Gastroesophageal sphincter (tissue), 4 donors: ENCODE results near the gene NLRP5. TPM values are rescaled to one million over a fixed set of nuclear protein-coding genes. Genes with fewer than 3 reads are reported as not detected.

Source experiments
- ATAC-seq: fragments of 150-250 bp; one replicate; pipeline ENCODE4 v1.9.1; 2016; ENCODE audit warnings: mild to moderate bottlenecking, moderate library complexity
- H3K27ac ChIP-seq, 4 donors: fragments of 200-600 bp; sonication (generic) in 3 of 4; 1 replicate in 3 of 4; 2 replicates in 1 of 4; pipeline ENCODE4 v1.5.1; 2016 to 2019
- H3K27me3 ChIP-seq: fragments of 200-600 bp; sonication (generic); one replicate; pipeline ENCODE4 v1.5.1; 2019
- H3K36me3 ChIP-seq, 2 donors: fragments of 200-600 bp; sonication (generic); one replicate each; pipeline ENCODE4 v1.5.1; 2019; ENCODE audit warnings: control low read depth in 1 of 2
- H3K4me1 ChIP-seq, 3 donors: fragments of 200-600 bp; sonication (generic); 1 replicate in 2 of 3; 2 replicates in 1 of 3; pipeline ENCODE4 v1.5.1; 2016 to 2019; ENCODE audit warnings: control low read depth in 2 of 3
- H3K4me3 ChIP-seq, 2 donors: fragments of 200-600 bp; sonication (generic); one replicate each; pipeline ENCODE4 v1.5.1; 2019; ENCODE audit warnings: mild to moderate bottlenecking in 1 of 2, moderate library complexity in 1 of 2
- H3K9me3 ChIP-seq, 3 donors: fragments of 200-600 bp; sonication (generic); one replicate each; pipeline ENCODE4 v1.5.1; 2017 to 2019; ENCODE audit warnings: control low read depth in 2 of 3
- EP300 ChIP-seq: sonication (generic); formaldehyde crosslinking; IDR thresholded peaks from one replicate; pipeline ENCODE4 v1.6.1; 2017; ENCODE audit warnings: antibody characterized with exemption, mild to moderate bottlenecking
- POLR2A ChIP-seq, 2 donors: fragments of 450-650 bp; IDR thresholded peaks; one replicate each; pipeline ENCODE4 v1.6.1; 2017; ENCODE audit warnings: antibody characterized with exemption in 2 of 2, mild to moderate bottlenecking in 2 of 2, moderate library complexity in 1 of 2
- POLR2AphosphoS5 ChIP-seq: sonication (generic); formaldehyde crosslinking; IDR thresholded peaks from one replicate; pipeline ENCODE4 v1.6.1; 2017; ENCODE audit warnings: antibody characterized with exemption
- WGBS, 2 donors: methylation state at CpG; one replicate each; pipeline ENCODE4 v1.1.5; 2018; ENCODE audit warnings: low coverage in 1 of 2; 5-methylcytosine and 5-hydroxymethylcytosine counted together
- total RNA-seq, 4 donors: library from RNA; depleted of rRNA; stranded (reverse); fragments of >200 nt; gene quantifications; one replicate each; pipeline ENCODE4 v1.1.0, GENCODE V29; 2016
- TF ChIP-seq, protein P1 (sequence below), 4 experiments: fragments of 200-600 bp in 2 of 4; fragments of 450-650 bp in 2 of 4; sonication (generic) in 1 of 4; IDR thresholded peaks; one replicate each; pipeline ENCODE4 v1.5.1; 2017 to 2019; ENCODE audit warnings: antibody characterized with exemption in 4 of 4, mild to moderate bottlenecking in 2 of 4, moderate library complexity in 2 of 4

NLRP5 gene
- total RNA-seq, 4 donors from 2014 or later = not detected

DNA sequence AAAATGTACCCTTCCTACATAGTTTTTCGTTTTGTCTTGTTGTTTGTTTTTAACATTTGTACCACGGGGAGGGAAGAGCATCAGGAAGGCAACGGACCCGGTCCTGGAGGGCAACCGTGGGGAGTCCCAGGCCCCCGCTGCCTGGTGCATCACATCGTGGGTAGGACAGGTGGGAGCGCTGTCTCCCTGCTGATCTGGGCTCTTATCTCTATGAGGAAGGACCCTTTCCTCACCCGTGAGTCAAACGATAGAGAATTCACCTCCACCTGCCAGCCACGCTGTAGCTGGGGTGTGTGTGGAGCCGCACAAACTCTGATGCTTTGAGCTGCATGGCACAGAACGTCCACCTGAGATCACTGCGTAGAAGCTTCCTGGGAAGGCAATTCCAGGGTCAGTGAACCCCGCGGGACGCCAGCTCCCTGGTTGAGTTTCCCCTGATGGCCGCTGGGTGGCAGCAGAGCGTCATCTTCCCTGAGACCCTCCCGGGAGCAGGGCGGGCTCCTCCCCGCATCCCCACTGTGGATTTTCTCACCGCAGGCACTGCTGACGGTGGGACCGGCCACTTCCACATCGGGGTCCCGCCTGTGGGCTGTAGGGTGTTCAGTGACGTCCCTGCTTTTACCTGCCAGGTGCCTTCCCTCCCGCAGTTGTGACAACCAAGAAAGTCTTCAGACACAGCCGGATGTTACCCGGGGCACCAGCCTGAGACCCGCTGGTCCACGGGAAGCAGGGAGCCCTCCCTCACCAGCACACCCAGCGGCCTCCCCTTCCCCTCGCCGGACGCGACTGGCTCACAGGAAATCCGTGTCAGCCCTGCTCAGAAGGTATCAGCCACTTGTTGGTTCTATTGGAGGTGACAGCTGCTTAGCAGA lies 79.8 kb downstream of the NLRP5 start:
- 0 to 9% methylated on average over 1 to 13 of the region's 39 CpGs for WGBS, 2 donors
- peak overlapping the region in 1 of 2 donors; percentile 18 for H3K4me3 ChIP-seq
- no peaks in the 10 kb centered on the region for H3K36me3 ChIP-seq
- H3K4me1 ChIP-seq = peaks cover 0 to 10% (median 6%) of the 10 kb centered on the region in 3 donors
- TF ChIP-seq, protein P1, sequence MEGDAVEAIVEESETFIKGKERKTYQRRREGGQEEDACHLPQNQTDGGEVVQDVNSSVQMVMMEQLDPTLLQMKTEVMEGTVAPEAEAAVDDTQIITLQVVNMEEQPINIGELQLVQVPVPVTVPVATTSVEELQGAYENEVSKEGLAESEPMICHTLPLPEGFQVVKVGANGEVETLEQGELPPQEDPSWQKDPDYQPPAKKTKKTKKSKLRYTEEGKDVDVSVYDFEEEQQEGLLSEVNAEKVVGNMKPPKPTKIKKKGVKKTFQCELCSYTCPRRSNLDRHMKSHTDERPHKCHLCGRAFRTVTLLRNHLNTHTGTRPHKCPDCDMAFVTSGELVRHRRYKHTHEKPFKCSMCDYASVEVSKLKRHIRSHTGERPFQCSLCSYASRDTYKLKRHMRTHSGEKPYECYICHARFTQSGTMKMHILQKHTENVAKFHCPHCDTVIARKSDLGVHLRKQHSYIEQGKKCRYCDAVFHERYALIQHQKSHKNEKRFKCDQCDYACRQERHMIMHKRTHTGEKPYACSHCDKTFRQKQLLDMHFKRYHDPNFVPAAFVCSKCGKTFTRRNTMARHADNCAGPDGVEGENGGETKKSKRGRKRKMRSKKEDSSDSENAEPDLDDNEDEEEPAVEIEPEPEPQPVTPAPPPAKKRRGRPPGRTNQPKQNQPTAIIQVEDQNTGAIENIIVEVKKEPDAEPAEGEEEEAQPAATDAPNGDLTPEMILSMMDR (IDR thresholded peaks at IDR 0.05) = peak; percentile 63 to 93 (median 67)
- no peak for TF ChIP-seq EP300
- no peak for TF ChIP-seq POLR2AphosphoS5
- TF ChIP-seq POLR2A (IDR thresholded peaks at IDR 0.05) = no peak
- H3K27ac ChIP-seq = no peak overlapping the region
- peak; percentile 76 for ATAC-seq
- H3K27me3 ChIP-seq = peaks cover 54% of the 10 kb centered on the region
- H3K9me3 ChIP-seq = peaks cover 0 to under 1% (median 0%) of the 10 kb centered on the region in 3 donors

DNA sequence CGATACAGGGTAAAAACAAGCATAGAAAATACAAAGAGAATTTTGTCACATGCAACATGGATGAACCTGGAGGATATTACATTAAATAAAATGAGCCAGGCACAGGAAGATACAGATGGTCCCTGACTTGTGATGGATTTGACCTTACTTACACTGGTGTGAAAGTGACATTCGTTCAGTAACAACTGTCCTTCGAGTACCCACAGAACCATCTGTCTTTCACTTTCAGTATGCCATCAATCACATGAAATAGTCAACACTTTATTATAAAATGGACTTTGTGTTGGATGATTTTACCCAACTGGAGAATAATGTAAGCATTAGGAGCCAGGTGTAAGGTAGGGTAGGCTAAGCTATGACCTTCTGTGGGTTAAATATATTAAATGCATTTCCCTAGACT lies 83.1 kb downstream of the NLRP5 start:
- Histone ChIP-seq H3K9me3 (no peaks in the 10 kb centered on the region), H3K4me3 (no peak overlapping the region), H3K27ac (no peak overlapping the region), H3K36me3 (no peaks in the 10 kb centered on the region), H3K27me3 (peaks cover 29% of the 10 kb centered on the region), H3K4me1 (peaks cover 0 to 10% (median 6%) of the 10 kb centered on the region in 3 donors)
- TF ChIP-seq POLR2A (IDR thresholded peaks at IDR 0.05) (no peak), EP300 (no peak), POLR2AphosphoS5 (no peak)
- TF ChIP-seq, protein P1 (IDR thresholded peaks at IDR 0.05) = no peak
- 57 to 66% methylated on average over 3 of the region's 3 CpGs for WGBS, 2 donors
- no peak for ATAC-seq

DNA sequence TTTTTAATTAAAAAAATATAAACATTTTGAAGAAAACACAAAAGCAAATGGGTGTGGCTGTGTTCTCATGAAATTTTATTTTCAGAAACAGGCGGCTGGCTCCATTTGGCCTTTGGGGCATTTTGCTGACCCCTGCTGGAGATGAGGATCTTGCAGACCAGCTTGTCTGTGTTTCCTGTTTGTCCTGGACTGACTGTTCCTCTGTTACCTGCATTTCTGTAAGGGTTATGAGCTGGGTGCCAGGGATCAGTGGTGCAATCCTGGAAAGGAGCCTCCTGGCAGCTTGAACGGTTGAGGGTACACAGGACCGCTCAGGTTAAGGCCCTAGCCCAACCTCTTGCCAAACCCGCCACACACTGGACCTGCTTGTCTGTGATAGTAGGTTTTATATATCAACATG lies 84.6 kb downstream of the NLRP5 start:
- Histone ChIP-seq H3K4me1 (peaks cover 0 to 8% (median 6%) of the 10 kb centered on the region in 3 donors), H3K9me3 (no peaks in the 10 kb centered on the region), H3K36me3 (no peaks in the 10 kb centered on the region), H3K4me3 (no peak overlapping the region), H3K27ac (no peak overlapping the region), H3K27me3 (peaks cover 14% of the 10 kb centered on the region)
- 44 to 60% methylated on average over 4 of the region's 4 CpGs for WGBS, 2 donors
- no peak for TF ChIP-seq EP300
- TF ChIP-seq, protein P1 (IDR thresholded peaks at IDR 0.05) = no peak
- ATAC-seq = no peak

DNA sequence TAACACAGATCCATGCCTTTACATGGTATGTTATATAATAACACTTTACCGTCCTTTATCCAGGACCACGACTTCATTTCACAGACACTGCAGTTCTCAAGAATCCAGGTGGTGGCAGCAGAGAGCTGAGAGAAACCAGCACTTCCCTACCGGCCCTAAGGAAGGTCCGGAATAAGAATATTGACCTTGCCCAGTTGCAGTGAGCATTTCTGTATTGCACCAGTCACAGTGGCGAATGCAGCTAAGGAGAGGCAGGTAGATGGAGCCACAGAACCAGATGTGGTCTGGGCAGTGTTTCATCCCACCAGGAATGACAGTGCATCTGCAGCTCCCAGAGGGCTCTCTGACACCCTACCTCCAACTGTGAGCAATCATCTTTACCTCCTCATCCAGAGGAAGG lies 89.9 kb downstream of the NLRP5 start:
- no peak overlapping the region for H3K27ac ChIP-seq
- peaks cover 0 to 10% (median 7%) of the 10 kb centered on the region in 3 donors for H3K4me1 ChIP-seq
- H3K9me3 ChIP-seq = no peaks in the 10 kb centered on the region
- peak; percentile 64 for ATAC-seq
- no peaks in the 10 kb centered on the region for H3K36me3 ChIP-seq
- H3K4me3 ChIP-seq = no peak overlapping the region
- TF ChIP-seq, protein P1 (IDR thresholded peaks at IDR 0.05) = peak; percentile 74 to 88 (median 84)
- no peak for TF ChIP-seq POLR2AphosphoS5
- WGBS, 2 donors = 0% methylated on average over 3 to 4 of the region's 5 CpGs
- H3K27me3 ChIP-seq = no peaks in the 10 kb centered on the region

DNA sequence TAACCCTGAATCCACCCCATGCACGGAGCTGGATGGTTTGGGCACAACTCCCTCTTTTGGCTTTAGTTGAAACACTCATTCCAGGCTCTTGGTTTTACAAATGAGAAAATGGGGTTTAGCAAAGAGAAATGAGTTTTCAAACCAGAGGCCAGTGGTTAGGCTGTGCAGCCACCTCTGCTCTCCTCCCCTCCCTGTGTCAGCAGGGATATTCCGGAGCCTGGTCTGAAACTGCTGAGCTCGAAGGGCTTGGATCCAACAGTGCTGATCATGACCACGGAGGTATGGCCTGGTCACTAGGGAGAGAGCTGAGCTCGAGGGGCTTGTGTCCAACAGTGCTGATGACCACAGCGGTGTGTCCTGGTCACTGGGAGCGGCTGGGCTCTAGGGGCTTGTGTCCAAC lies 93.0 kb downstream of the NLRP5 start:
- no peak for ATAC-seq
- H3K4me3 ChIP-seq = no peak overlapping the region
- 41% methylated on average over 2 of the region's 7 CpGs; no CpG with 5 or more reads in 1 of the 2 donors for WGBS, 2 donors
- TF ChIP-seq POLR2AphosphoS5 (no peak), EP300 (no peak)
- no peaks in the 10 kb centered on the region for H3K9me3 ChIP-seq
- no peaks in the 10 kb centered on the region for H3K27me3 ChIP-seq
- H3K4me1 ChIP-seq = peaks cover 0 to 11% (median 7%) of the 10 kb centered on the region in 3 donors
- H3K36me3 ChIP-seq = no peaks in the 10 kb centered on the region
- H3K27ac ChIP-seq = no peak overlapping the region
